Spleen (tissue), 7 donors: ENCODE measurements around the gene PLOD2.

Experiments
- POLR2A ChIP-seq, 3 donors: fragments of 450-650 bp; IDR thresholded peaks; one replicate each; pipeline ENCODE4 v1.5.1; 2017; ENCODE audit warnings: antibody characterized with exemption in 3 of 3, mild to moderate bottlenecking in 1 of 3
- TF ChIP-seq, protein P1 (sequence below), 11 experiments: fragments of 200-600 bp in 7 of 11; fragments of 450-650 bp in 4 of 11; sonication (generic) in 4 of 11; IDR thresholded peaks in 8 of 11; conservative IDR thresholded peaks in 3 of 11; 1 replicate in 7 of 11; 2 replicates in 4 of 11; pipeline versions ENCODE4 v1.4.0 to v1.8.0; 2016 to 2021; ENCODE audit warnings: antibody characterized with exemption in 11 of 11, inconsistent platforms in 4 of 11, mild to moderate bottlenecking in 1 of 11
- donor health status: DM: no; HTN: no; CAD: no; lungs with moderate emphysema.
- donor health status: DM: no; HTN: no; CAD: no.
- donor health status: DM: no; HTN: no; CAD: no.

DNA sequence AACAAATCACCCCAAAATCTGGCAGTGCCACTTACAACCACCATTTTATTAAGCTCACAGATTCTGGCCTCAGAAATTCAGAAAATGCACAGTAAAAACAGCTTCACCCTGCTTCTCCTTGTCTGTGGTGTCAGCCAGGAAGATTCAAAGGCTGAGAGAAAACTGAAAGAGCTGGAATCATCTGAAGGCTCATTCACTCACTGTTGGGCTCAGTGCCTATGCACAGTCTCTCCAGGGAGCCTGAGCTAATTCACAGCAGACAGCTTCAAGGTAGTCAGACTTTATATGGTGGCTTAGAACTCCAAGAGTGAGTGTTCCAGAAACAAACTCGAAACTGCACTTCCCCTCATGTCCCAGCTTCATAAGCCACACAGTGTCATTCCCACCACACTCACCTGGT lies 16.5 kb upstream of the PLOD2 start:
- no peak for TF ChIP-seq POLR2A (IDR thresholded peaks at IDR 0.05)
- TF ChIP-seq, protein P1, sequence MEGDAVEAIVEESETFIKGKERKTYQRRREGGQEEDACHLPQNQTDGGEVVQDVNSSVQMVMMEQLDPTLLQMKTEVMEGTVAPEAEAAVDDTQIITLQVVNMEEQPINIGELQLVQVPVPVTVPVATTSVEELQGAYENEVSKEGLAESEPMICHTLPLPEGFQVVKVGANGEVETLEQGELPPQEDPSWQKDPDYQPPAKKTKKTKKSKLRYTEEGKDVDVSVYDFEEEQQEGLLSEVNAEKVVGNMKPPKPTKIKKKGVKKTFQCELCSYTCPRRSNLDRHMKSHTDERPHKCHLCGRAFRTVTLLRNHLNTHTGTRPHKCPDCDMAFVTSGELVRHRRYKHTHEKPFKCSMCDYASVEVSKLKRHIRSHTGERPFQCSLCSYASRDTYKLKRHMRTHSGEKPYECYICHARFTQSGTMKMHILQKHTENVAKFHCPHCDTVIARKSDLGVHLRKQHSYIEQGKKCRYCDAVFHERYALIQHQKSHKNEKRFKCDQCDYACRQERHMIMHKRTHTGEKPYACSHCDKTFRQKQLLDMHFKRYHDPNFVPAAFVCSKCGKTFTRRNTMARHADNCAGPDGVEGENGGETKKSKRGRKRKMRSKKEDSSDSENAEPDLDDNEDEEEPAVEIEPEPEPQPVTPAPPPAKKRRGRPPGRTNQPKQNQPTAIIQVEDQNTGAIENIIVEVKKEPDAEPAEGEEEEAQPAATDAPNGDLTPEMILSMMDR (IDR thresholded peaks at IDR 0.05 in 8 of 11, conservative IDR thresholded peaks at IDR 0.05 in 3 of 11) = no peak
